CD4-positive, alpha-beta memory T cell (primary cell): ENCODE data around the gene GSX2. TPM values are rescaled to one million over a fixed set of nuclear protein-coding genes. Genes with fewer than 3 reads are reported as not detected.

ENCODE experiments used
- CTCF ChIA-PET: fragments of 350-600 bp; sonication (Branson Sonifier 250); formaldehyde crosslinking; loops from one replicate; lab custom pipeline; 2021; ENCODE audit warnings: inconsistent platforms; ENCODE audit not compliant: partially characterized antibody; lab: Charles Lee
- POLR2A ChIA-PET: fragments of 350-600 bp; sonication (Branson Sonifier 250); formaldehyde crosslinking; loops from one replicate; lab custom pipeline; 2021; ENCODE audit not compliant: partially characterized antibody; lab: Charles Lee
- DNase-seq, 5 donors: peaks; one replicate each; pipeline versions ENCODE4 v3.0.0 to v3.0.0-alpha.2; 2020 to 2022; ENCODE audit warnings: mixed read lengths in 1 of 5
- H3K27ac ChIP-seq: one replicate; pipeline ENCODE4 v1.7.0; 2013; ENCODE audit warnings: low read depth, low read length
- H3K27me3 ChIP-seq: 2 replicates; pipeline ENCODE4 v1.7.0; 2013; ENCODE audit warnings: mild to moderate bottlenecking, low read length, moderate library complexity; ENCODE audit not compliant: insufficient read depth
- H3K36me3 ChIP-seq: 2 replicates; pipeline ENCODE4 v1.7.0; 2013; ENCODE audit warnings: mild to moderate bottlenecking, low read length, moderate library complexity; ENCODE audit not compliant: insufficient read depth
- H3K4me1 ChIP-seq: 2 replicates; pipeline ENCODE4 v1.7.0; 2013; ENCODE audit warnings: mild to moderate bottlenecking, low read length, moderate library complexity; ENCODE audit not compliant: insufficient read depth
- H3K4me3 ChIP-seq, 2 donors: one replicate each; pipeline ENCODE4 v1.7.0; 2013; ENCODE audit warnings: low read length in 2 of 2, mild to moderate bottlenecking in 1 of 2
- H3K9me3 ChIP-seq, 2 donors: one replicate each; pipeline ENCODE4 v1.7.0; 2013; ENCODE audit warnings: low read length in 2 of 2, control low read depth in 1 of 2; ENCODE audit not compliant: control insufficient read depth in 1 of 2
- H3K27ac Mint-ChIP-seq, 7 donors: one replicate each; pipeline ENCODE4 v1.8.0; 2020 to 2021; ENCODE audit warnings: mixed read lengths in 7 of 7, mild to moderate bottlenecking in 6 of 7, inconsistent platforms in 3 of 7, moderate library complexity in 3 of 7
- H3K27me3 Mint-ChIP-seq, 2 donors: one replicate each; pipeline ENCODE4 v1.8.0; 2020 to 2021; ENCODE audit warnings: mixed read lengths in 2 of 2
- H3K36me3 Mint-ChIP-seq, 2 donors: one replicate each; pipeline ENCODE4 v1.8.0; 2020 to 2021; ENCODE audit warnings: mixed read lengths in 2 of 2, inconsistent platforms in 1 of 2, mild to moderate bottlenecking in 1 of 2
- H3K4me1 Mint-ChIP-seq, 4 donors: one replicate each; pipeline ENCODE4 v1.8.0; 2020 to 2021; ENCODE audit warnings: mixed read lengths in 4 of 4, mild to moderate bottlenecking in 1 of 4
- H3K4me3 Mint-ChIP-seq, 8 donors: one replicate each; pipeline ENCODE4 v1.8.0; 2020 to 2021; ENCODE audit warnings: mixed read lengths in 8 of 8, mild to moderate bottlenecking in 7 of 8, moderate library complexity in 6 of 8, inconsistent platforms in 3 of 8
- H3K9me3 Mint-ChIP-seq, 8 donors: one replicate each; pipeline ENCODE4 v1.8.0; 2020 to 2021; ENCODE audit warnings: mixed read lengths in 8 of 8, mild to moderate bottlenecking in 5 of 8, inconsistent platforms in 3 of 8, moderate library complexity in 1 of 8
- intact Hi-C: fragments of 100-400 bp; cut with micrococcal nuclease; formaldehyde crosslinking; loops from one replicate; pipeline ENCODE4 v1.15.1; 2023
- polyA plus RNA-seq, 2 donors: library from polyadenylated mRNA; unstranded; fragments of 300-500 nt; fragmentation: Illumina TruSeq; gene quantifications; one replicate each; pipeline ENCODE4 v1.2.3, GENCODE V29; 2021
- total RNA-seq, 2 experiments: library from RNA; stranded (reverse); gene quantifications; one replicate each; pipeline ENCODE4 v1.2.3, GENCODE V29; 2021

GSX2 gene
- total and polyA plus RNA-seq, 4 experiments from 2014 or later = not detected

- Mint-ChIP-seq H3K27ac (no peak overlapping the region), H3K4me3 (peak overlapping the region in 1 of 8 donors; percentile 20), H3K36me3 (no peaks in the 10 kb centered on the region), H3K27me3 (peaks cover 68 to 76% of the 10 kb centered on the region in 2 donors), H3K9me3 (peaks cover 0 to 4% (median 0%) of the 10 kb centered on the region in 8 donors), H3K4me1 (peaks cover 18 to 74% (median 36%) of the 10 kb centered on the region in 4 donors)
- no peak for DNase-seq
- Histone ChIP-seq H3K4me1 (peaks cover 45% of the 10 kb centered on the region), H3K9me3 (no peaks in the 10 kb centered on the region), H3K4me3 (no peak overlapping the region), H3K36me3 (no peaks in the 10 kb centered on the region), H3K27ac (no peak overlapping the region), H3K27me3 (peaks cover 70% of the 10 kb centered on the region)
- POLR2A ChIA-PET = no interaction called here
- CTCF ChIA-PET = no interaction called here
- intact Hi-C loops = loop anchor here (10.0 kb wide), 1 partner anchor 1440 kb away; the partner anchor contains the start of gene USP46
Measured at GRCh38 chr4:54095110-54095825, 4.7 kb upstream of the GSX2 start.

GRCh38 chr4:54096295-54096962 is 3.5 kb upstream of the GSX2 start:
- Mint-ChIP-seq H3K9me3 (peaks cover 0 to 3% (median 0%) of the 10 kb centered on the region in 8 donors), H3K36me3 (no peaks in the 10 kb centered on the region), H3K27me3 (peaks cover 73 to 80% of the 10 kb centered on the region in 2 donors), H3K4me1 (peaks cover 20 to 78% (median 38%) of the 10 kb centered on the region in 4 donors), H3K4me3 (peak overlapping the region in 1 of 8 donors; percentile 57), H3K27ac (no peak overlapping the region)
- H3K9me3 ChIP-seq = no peaks in the 10 kb centered on the region
- ChIA-PET CTCF (no interaction called here), POLR2A (interaction anchor here (1.4 kb wide), 1 partner anchor 33 kb away, joined by 3 read pairs; no protein-coding TSS in a partner anchor)
- DNase-seq = no peak
- H3K27me3 ChIP-seq = peaks cover 78% of the 10 kb centered on the region
- intact Hi-C loops = loop anchor here (10.0 kb wide), 1 partner anchor 1442 kb away; the partner anchor contains the start of gene USP46
- no peak overlapping the region for H3K4me3 ChIP-seq
- H3K36me3 ChIP-seq = no peaks in the 10 kb centered on the region
- no peak overlapping the region for H3K27ac ChIP-seq
- H3K4me1 ChIP-seq = peaks cover 51% of the 10 kb centered on the region

GRCh38 chr4:54097152-54097551 is 2.8 kb upstream of the GSX2 start:
- Histone ChIP-seq H3K9me3 (no peaks in the 10 kb centered on the region), H3K27ac (no peak overlapping the region), H3K4me1 (peaks cover 45% of the 10 kb centered on the region), H3K4me3 (no peak overlapping the region), H3K27me3 (peaks cover 82% of the 10 kb centered on the region), H3K36me3 (no peaks in the 10 kb centered on the region)
- H3K4me1 Mint-ChIP-seq = peaks cover 19 to 74% (median 38%) of the 10 kb centered on the region in 4 donors
- H3K27me3 Mint-ChIP-seq = peaks cover 77 to 83% of the 10 kb centered on the region in 2 donors
- intact Hi-C loops = loop anchor here (10.0 kb wide), 1 partner anchor 1442 kb away; the partner anchor contains the start of gene USP46
- H3K36me3 Mint-ChIP-seq = no peaks in the 10 kb centered on the region
- peak overlapping the region in 1 of 8 donors; percentile 25 for H3K4me3 Mint-ChIP-seq
- H3K27ac Mint-ChIP-seq = no peak overlapping the region
- POLR2A ChIA-PET = interaction anchor here (1.4 kb wide), 1 partner anchor 34 kb away, joined by 3 read pairs; no protein-coding TSS in a partner anchor
- CTCF ChIA-PET = interaction anchor here (1.0 kb wide), 1 partner anchor 12 kb away, joined by 3 read pairs; no protein-coding TSS in a partner anchor
- no peak for DNase-seq
- peaks cover 0 to 3% (median 0%) of the 10 kb centered on the region in 8 donors for H3K9me3 Mint-ChIP-seq

GRCh38 chr4:54098375-54098774 is 1.6 kb upstream of the GSX2 start:
- no peak overlapping the region for H3K4me3 ChIP-seq
- H3K36me3 ChIP-seq = no peaks in the 10 kb centered on the region
- peaks cover 81% of the 10 kb centered on the region for H3K27me3 ChIP-seq
- H3K9me3 Mint-ChIP-seq = peaks cover 0 to 3% (median 0%) of the 10 kb centered on the region in 8 donors
- H3K27ac ChIP-seq = no peak overlapping the region
- ChIA-PET POLR2A (no interaction called here), CTCF (no interaction called here)
- H3K4me1 Mint-ChIP-seq = peaks cover 23 to 74% (median 37%) of the 10 kb centered on the region in 4 donors
- intact Hi-C loops = loop anchor here (10.0 kb wide), 1 partner anchor 1444 kb away; the partner anchor contains the start of gene USP46
- H3K4me1 ChIP-seq = peaks cover 32% of the 10 kb centered on the region
- DNase-seq = no peak
- no peak overlapping the region for H3K27ac Mint-ChIP-seq
- no peaks in the 10 kb centered on the region for H3K9me3 ChIP-seq
- peaks cover 80 to 86% of the 10 kb centered on the region in 2 donors for H3K27me3 Mint-ChIP-seq
- H3K36me3 Mint-ChIP-seq = no peaks in the 10 kb centered on the region
- H3K4me3 Mint-ChIP-seq = peak overlapping the region in 5 of 8 donors; percentile 63 to 85 (median 72)

GRCh38 chr4:54099287-54099747 is 646 bp upstream of the GSX2 start:
- intact Hi-C loops = loop anchor here (10.0 kb wide), 1 partner anchor 1445 kb away; the partner anchor contains the start of gene USP46
- ChIA-PET POLR2A (no interaction called here), CTCF (no interaction called here)
- Histone ChIP-seq H3K4me3 (peak overlapping the region in 1 of 2 donors; percentile 31), H3K36me3 (no peaks in the 10 kb centered on the region), H3K4me1 (peaks cover 28% of the 10 kb centered on the region), H3K27me3 (peaks cover 81% of the 10 kb centered on the region), H3K27ac (no peak overlapping the region), H3K9me3 (no peaks in the 10 kb centered on the region)
- peaks cover 0 to 3% (median 0%) of the 10 kb centered on the region in 8 donors for H3K9me3 Mint-ChIP-seq
- peak overlapping the region; percentile 63 to 85 (median 72) for H3K4me3 Mint-ChIP-seq
- peaks cover 23 to 67% (median 34%) of the 10 kb centered on the region in 4 donors for H3K4me1 Mint-ChIP-seq
- H3K27ac Mint-ChIP-seq = peak overlapping the region in 1 of 7 donors; percentile 13
- no peak for DNase-seq
- no peaks in the 10 kb centered on the region for H3K36me3 Mint-ChIP-seq
- peaks cover 81 to 83% of the 10 kb centered on the region in 2 donors for H3K27me3 Mint-ChIP-seq

- intact Hi-C loops = no loop called here
- peak overlapping the region; percentile 52 to 85 (median 69) for H3K4me3 Mint-ChIP-seq
- H3K27me3 Mint-ChIP-seq = peaks cover 82 to 83% of the 10 kb centered on the region in 2 donors
- H3K9me3 ChIP-seq = no peaks in the 10 kb centered on the region
- peaks cover 81% of the 10 kb centered on the region for H3K27me3 ChIP-seq
- ChIA-PET POLR2A (no interaction called here), CTCF (no interaction called here)
- H3K36me3 Mint-ChIP-seq = no peaks in the 10 kb centered on the region
- no peaks in the 10 kb centered on the region for H3K9me3 Mint-ChIP-seq
- peak overlapping the region in 1 of 7 donors; percentile 59 for H3K27ac Mint-ChIP-seq
- no peaks in the 10 kb centered on the region for H3K36me3 ChIP-seq
- H3K27ac ChIP-seq = no peak overlapping the region
- DNase-seq = peak in 1 of 5 donors; percentile 43
- peak overlapping the region in 1 of 2 donors; percentile 31 for H3K4me3 ChIP-seq
- peaks cover 23 to 67% (median 36%) of the 10 kb centered on the region in 4 donors for H3K4me1 Mint-ChIP-seq
- H3K4me1 ChIP-seq = peaks cover 28% of the 10 kb centered on the region
Measured at GRCh38 chr4:54100595-54101189, 729 bp downstream of the GSX2 start.
